RWPE2 (cell line): ENCODE measurements around the gene MYO1A.

Experiments used
- ATAC-seq: fragments of 200-7000 bp; cut with Tn5 transposase; 3 replicates; pipeline ENCODE4 v1.9.1; 2021; ENCODE audit warnings: low read depth
- DNase-seq: peaks from one replicate; pipeline ENCODE4 v3.0.0-alpha.2; 2020; ENCODE audit warnings: low spot score
- H3K27ac ChIP-seq: fragments of 450-650 bp; 2 replicates; pipeline ENCODE4 v1.5.1; 2017; ENCODE audit warnings: mild to moderate bottlenecking; ENCODE audit not compliant: poor library complexity, severe bottlenecking
- H3K27me3 ChIP-seq: fragments of 250-450 bp; sonication (Bioruptor Pico); 2 replicates; pipeline ENCODE4 v1.5.1; 2021; ENCODE audit warnings: mild to moderate bottlenecking, moderate library complexity; ENCODE audit not compliant: insufficient read depth, poor library complexity, severe bottlenecking
- H3K36me3 ChIP-seq: fragments of 250-450 bp; sonication (Bioruptor Pico); 2 replicates; pipeline ENCODE4 v1.5.1; 2020; ENCODE audit warnings: low read depth, mild to moderate bottlenecking, moderate library complexity
- H3K4me1 ChIP-seq: fragments of 250-450 bp; sonication (Bioruptor Pico); 2 replicates; pipeline ENCODE4 v1.5.1; 2021; ENCODE audit warnings: mild to moderate bottlenecking, moderate library complexity; ENCODE audit not compliant: insufficient read depth, poor library complexity, severe bottlenecking
- H3K4me3 ChIP-seq: fragments of 250-450 bp; sonication (Bioruptor Pico); 2 replicates; pipeline ENCODE4 v1.5.1; 2021; ENCODE audit warnings: mild to moderate bottlenecking, moderate library complexity; ENCODE audit not compliant: severe bottlenecking
- H3K9me3 ChIP-seq: fragments of 250-450 bp; sonication (Bioruptor Pico); 2 replicates; pipeline ENCODE4 v1.5.1; 2021; ENCODE audit warnings: mild to moderate bottlenecking, moderate library complexity; ENCODE audit not compliant: severe bottlenecking
- CTCF ChIP-seq: fragments of 450-650 bp; IDR thresholded peaks from one replicate; pipeline ENCODE4 v1.5.1; 2017; ENCODE audit warnings: mild to moderate bottlenecking, moderate library complexity; ENCODE audit not compliant: poor library complexity, severe bottlenecking

The MYO1A gene

GRCh38 chr12:57040750-57041149 lies 9.2 kb downstream of the MYO1A start:
- no peak overlapping the region for H3K27ac ChIP-seq
- DNase-seq: no peak
- H3K9me3 ChIP-seq: no peaks in the 10 kb centered on the region
- ATAC-seq: no peak
- no peak overlapping the region for H3K4me3 ChIP-seq
- no peak for TF ChIP-seq CTCF
- no peaks in the 10 kb centered on the region for H3K4me1 ChIP-seq
- H3K36me3 ChIP-seq: no peaks in the 10 kb centered on the region
- H3K27me3 ChIP-seq: no peaks in the 10 kb centered on the region

- no peaks in the 10 kb centered on the region for H3K36me3 ChIP-seq
- ATAC-seq (no peak), DNase-seq (no peak)
- H3K9me3 ChIP-seq: no peaks in the 10 kb centered on the region
- no peak for TF ChIP-seq CTCF
- no peak overlapping the region for H3K4me3 ChIP-seq
- no peak overlapping the region for H3K27ac ChIP-seq
- H3K4me1 ChIP-seq: no peaks in the 10 kb centered on the region
- H3K27me3 ChIP-seq: no peaks in the 10 kb centered on the region
Measured at GRCh38 chr12:57040211-57040610, 9.7 kb downstream of the MYO1A start.

- no peak for ATAC-seq
- no peak overlapping the region for H3K4me3 ChIP-seq
Measured at GRCh38 chr12:57039016-57039798, 10.7 kb downstream of the MYO1A start.

GRCh38 chr12:57037264-57037663 lies 12.7 kb downstream of the MYO1A start:
- TF ChIP-seq CTCF: no peak
- no peak overlapping the region for H3K4me3 ChIP-seq
- no peaks in the 10 kb centered on the region for H3K27me3 ChIP-seq
- peaks cover 7% of the 10 kb centered on the region for H3K4me1 ChIP-seq
- H3K9me3 ChIP-seq: no peaks in the 10 kb centered on the region
- DNase-seq (no peak), ATAC-seq (no peak)
- H3K27ac ChIP-seq: no peak overlapping the region
- no peaks in the 10 kb centered on the region for H3K36me3 ChIP-seq

More at GRCh38 chr12:57039016-57039798, 10.7 kb downstream of the MYO1A start:
- Histone ChIP-seq H3K4me1 (no peaks in the 10 kb centered on the region), H3K27ac (no peak overlapping the region), H3K9me3 (no peaks in the 10 kb centered on the region), H3K27me3 (no peaks in the 10 kb centered on the region), H3K36me3 (no peaks in the 10 kb centered on the region)
- TF ChIP-seq CTCF: no peak
- DNase-seq: no peak

GRCh38 chr12:57033431-57033830 lies 16.5 kb downstream of the MYO1A start:
- Histone ChIP-seq H3K9me3 (no peaks in the 10 kb centered on the region), H3K4me1 (peaks cover 16% of the 10 kb centered on the region), H3K4me3 (no peak overlapping the region), H3K36me3 (no peaks in the 10 kb centered on the region), H3K27me3 (no peaks in the 10 kb centered on the region), H3K27ac (no peak overlapping the region)
- ATAC-seq (peak; percentile 83), DNase-seq (no peak)
- TF ChIP-seq CTCF: no peak
